ENCODE results near the gene DCDC1.

DNA sequence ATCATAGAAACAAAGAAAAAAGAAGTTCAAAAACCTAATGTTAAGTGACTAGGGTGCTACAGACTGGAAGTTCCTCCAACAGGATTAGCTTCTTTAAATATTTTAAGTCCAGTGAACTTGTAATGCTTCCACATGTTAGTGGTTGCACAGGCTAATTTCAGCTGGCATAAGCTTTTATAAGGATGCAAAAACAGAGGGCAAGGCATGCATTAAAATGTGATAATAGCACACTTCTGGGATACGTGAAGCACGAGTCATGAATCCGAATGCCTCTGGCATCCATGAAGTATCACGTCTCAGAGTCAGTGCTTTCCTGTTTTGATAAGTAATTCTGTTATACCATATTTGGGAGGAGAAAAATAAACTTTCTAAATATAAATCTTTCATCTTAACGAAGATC, 106.8 kb downstream of the DCDC1 start:
- TF ChIP-seq, protein P1, sequence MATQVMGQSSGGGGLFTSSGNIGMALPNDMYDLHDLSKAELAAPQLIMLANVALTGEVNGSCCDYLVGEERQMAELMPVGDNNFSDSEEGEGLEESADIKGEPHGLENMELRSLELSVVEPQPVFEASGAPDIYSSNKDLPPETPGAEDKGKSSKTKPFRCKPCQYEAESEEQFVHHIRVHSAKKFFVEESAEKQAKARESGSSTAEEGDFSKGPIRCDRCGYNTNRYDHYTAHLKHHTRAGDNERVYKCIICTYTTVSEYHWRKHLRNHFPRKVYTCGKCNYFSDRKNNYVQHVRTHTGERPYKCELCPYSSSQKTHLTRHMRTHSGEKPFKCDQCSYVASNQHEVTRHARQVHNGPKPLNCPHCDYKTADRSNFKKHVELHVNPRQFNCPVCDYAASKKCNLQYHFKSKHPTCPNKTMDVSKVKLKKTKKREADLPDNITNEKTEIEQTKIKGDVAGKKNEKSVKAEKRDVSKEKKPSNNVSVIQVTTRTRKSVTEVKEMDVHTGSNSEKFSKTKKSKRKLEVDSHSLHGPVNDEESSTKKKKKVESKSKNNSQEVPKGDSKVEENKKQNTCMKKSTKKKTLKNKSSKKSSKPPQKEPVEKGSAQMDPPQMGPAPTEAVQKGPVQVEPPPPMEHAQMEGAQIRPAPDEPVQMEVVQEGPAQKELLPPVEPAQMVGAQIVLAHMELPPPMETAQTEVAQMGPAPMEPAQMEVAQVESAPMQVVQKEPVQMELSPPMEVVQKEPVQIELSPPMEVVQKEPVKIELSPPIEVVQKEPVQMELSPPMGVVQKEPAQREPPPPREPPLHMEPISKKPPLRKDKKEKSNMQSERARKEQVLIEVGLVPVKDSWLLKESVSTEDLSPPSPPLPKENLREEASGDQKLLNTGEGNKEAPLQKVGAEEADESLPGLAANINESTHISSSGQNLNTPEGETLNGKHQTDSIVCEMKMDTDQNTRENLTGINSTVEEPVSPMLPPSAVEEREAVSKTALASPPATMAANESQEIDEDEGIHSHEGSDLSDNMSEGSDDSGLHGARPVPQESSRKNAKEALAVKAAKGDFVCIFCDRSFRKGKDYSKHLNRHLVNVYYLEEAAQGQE (IDR thresholded peaks at IDR 0.05; ENCODE audit: borderline replicate concordance) = no peak
- TF ChIP-seq, protein P1 (CRISPR knock-in tag; IDR thresholded peaks at IDR 0.05; ENCODE audit: low read depth) = no peak
- TF ChIP-seq, protein P2, sequence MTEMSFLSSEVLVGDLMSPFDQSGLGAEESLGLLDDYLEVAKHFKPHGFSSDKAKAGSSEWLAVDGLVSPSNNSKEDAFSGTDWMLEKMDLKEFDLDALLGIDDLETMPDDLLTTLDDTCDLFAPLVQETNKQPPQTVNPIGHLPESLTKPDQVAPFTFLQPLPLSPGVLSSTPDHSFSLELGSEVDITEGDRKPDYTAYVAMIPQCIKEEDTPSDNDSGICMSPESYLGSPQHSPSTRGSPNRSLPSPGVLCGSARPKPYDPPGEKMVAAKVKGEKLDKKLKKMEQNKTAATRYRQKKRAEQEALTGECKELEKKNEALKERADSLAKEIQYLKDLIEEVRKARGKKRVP (CRISPR knock-in tag; IDR thresholded peaks at IDR 0.05) = no peak
- TF ChIP-seq TAF1 (IDR thresholded peaks at IDR 0.05; ENCODE audit: control insufficient read depth, extremely low read depth, insufficient read depth, low read length, severe bottlenecking) (no peak), ZNF274 (IDR thresholded peaks at IDR 0.05; ENCODE audit: borderline replicate concordance, low read depth, low read length) (no peak), SIN3B (IDR thresholded peaks at IDR 0.05; ENCODE audit: low read depth) (no peak), RAD21 (CRISPR knock-in tag; conservative IDR thresholded peaks at IDR 0.05 in 1 of 2, IDR thresholded peaks at IDR 0.05 in 1 of 2) (no peak), POLR2AphosphoS5 (IDR thresholded peaks at IDR 0.05; ENCODE audit: control insufficient read depth, insufficient read depth, low read depth, low read length) (no peak), RBM17 (IDR thresholded peaks at IDR 0.05; ENCODE audit: borderline replicate concordance, low read depth, low read length) (no peak), POLR2A (conservative IDR thresholded peaks at IDR 0.05) (no peak), POLR3A (IDR thresholded peaks at IDR 0.05; ENCODE audit: borderline replicate concordance, extremely low read depth, insufficient read depth, insufficient read length) (no peak)

Data from K562 (cell line).